Trophoblast cell (in vitro differentiated cells and primary cell): ENCODE results near the gene EXPH5.

Experiments used
- DNase-seq, 2 donors: peaks; one replicate each; pipeline ENCODE4 v3.0.0-alpha.2; 2016
- H2AFZ ChIP-seq: 2 replicates; pipeline ENCODE4 v1.6.1; 2013; ENCODE audit warnings: low read length, moderate library complexity, mild to moderate bottlenecking; ENCODE audit not compliant: insufficient read depth, poor library complexity
- H2AK5ac ChIP-seq: 2 replicates; pipeline ENCODE4 v1.6.1; 2013; ENCODE audit warnings: mild to moderate bottlenecking, low read length
- H2BK120ac ChIP-seq: 2 replicates; pipeline ENCODE4 v1.6.1; 2013; ENCODE audit warnings: low read length, mild to moderate bottlenecking, moderate library complexity; ENCODE audit not compliant: insufficient read depth, poor library complexity
- H2BK12ac ChIP-seq: 2 replicates; pipeline ENCODE4 v1.6.1; 2013; ENCODE audit warnings: mild to moderate bottlenecking, low read length, moderate library complexity
- H2BK5ac ChIP-seq: 2 replicates; pipeline ENCODE4 v1.6.1; 2013; ENCODE audit warnings: low read length, low read depth, moderate library complexity, mild to moderate bottlenecking; ENCODE audit not compliant: poor library complexity
- H3K14ac ChIP-seq: 2 replicates; pipeline ENCODE4 v1.6.1; 2013; ENCODE audit warnings: mild to moderate bottlenecking, low read length
- H3K18ac ChIP-seq: 2 replicates; pipeline ENCODE4 v1.6.1; 2013; ENCODE audit warnings: mild to moderate bottlenecking, low read length
- H3K23ac ChIP-seq: 2 replicates; pipeline ENCODE4 v1.6.1; 2013; ENCODE audit warnings: low read length
- H3K27ac ChIP-seq: 2 replicates; pipeline ENCODE4 v1.5.1; 2013; ENCODE audit warnings: low read depth, mild to moderate bottlenecking, inconsistent platforms, low read length, moderate library complexity
- H3K27me3 ChIP-seq: 2 replicates; pipeline ENCODE4 v1.6.1; 2013; ENCODE audit warnings: inconsistent platforms, mild to moderate bottlenecking, low read length, moderate library complexity; ENCODE audit not compliant: insufficient read depth
- H3K36me3 ChIP-seq, 2 experiments: 1 replicate in 1 of 2; 2 replicates in 1 of 2; pipeline ENCODE4 v1.6.1; 2013; ENCODE audit warnings: low read length in 2 of 2, mild to moderate bottlenecking in 2 of 2, moderate library complexity in 1 of 2; ENCODE audit not compliant: insufficient read depth in 2 of 2, control insufficient read depth in 1 of 2
- H3K4ac ChIP-seq: 2 replicates; pipeline ENCODE4 v1.6.1; 2013; ENCODE audit warnings: low read depth, mild to moderate bottlenecking, low read length, moderate library complexity
- H3K4me1 ChIP-seq, 2 experiments: 1 replicate in 1 of 2; 2 replicates in 1 of 2; pipeline ENCODE4 v1.6.1; 2013; ENCODE audit warnings: low read length in 2 of 2, mild to moderate bottlenecking in 2 of 2, moderate library complexity in 1 of 2; ENCODE audit not compliant: insufficient read depth in 2 of 2, control insufficient read depth in 1 of 2
- H3K4me2 ChIP-seq: 2 replicates; pipeline ENCODE4 v1.6.1; 2013; ENCODE audit warnings: inconsistent platforms, mild to moderate bottlenecking, low read length, moderate library complexity
- H3K4me3 ChIP-seq: 2 replicates; pipeline ENCODE4 v1.5.1; 2013; ENCODE audit warnings: mild to moderate bottlenecking, low read depth, low read length, inconsistent platforms
- H3K79me1 ChIP-seq: one replicate; pipeline ENCODE4 v1.6.1; 2013; ENCODE audit warnings: low read length
- H3K79me2 ChIP-seq: 2 replicates; pipeline ENCODE4 v1.6.1; 2013; ENCODE audit warnings: low read length, mild to moderate bottlenecking; ENCODE audit not compliant: control insufficient read depth, insufficient read depth, poor library complexity
- H3K9ac ChIP-seq: 2 replicates; pipeline ENCODE4 v1.6.1; 2013; ENCODE audit warnings: mild to moderate bottlenecking, low read length
- H3K9me3 ChIP-seq: 2 replicates; pipeline ENCODE4 v1.6.1; 2013; ENCODE audit warnings: low read depth, mild to moderate bottlenecking, control low read depth, inconsistent platforms, low read length; ENCODE audit not compliant: insufficient read depth
- H4K12ac ChIP-seq: 2 replicates; pipeline ENCODE4 v1.6.1; 2013; ENCODE audit warnings: low read depth, mild to moderate bottlenecking, low read length, moderate library complexity
- H4K8ac ChIP-seq: 2 replicates; pipeline ENCODE4 v1.6.1; 2013; ENCODE audit warnings: low read depth, mild to moderate bottlenecking, low read length, moderate library complexity
- H4K91ac ChIP-seq: one replicate; pipeline ENCODE4 v1.6.1; 2013; ENCODE audit warnings: low read depth, mild to moderate bottlenecking, low read length, moderate library complexity
- WGBS: extraction: QIAGEN DNeasy Blood & Tissue Kit; methylation state at CpG from one replicate; pipeline ENCODE4 v1.1.7; 2013; ENCODE audit warnings: missing lambda C conversion rate; ENCODE audit not compliant: insufficient read length, insufficient coverage; ENCODE audit errors: extremely low coverage; 5-methylcytosine and 5-hydroxymethylcytosine counted together

The EXPH5 gene

GRCh38 chr11:108635106-108635505 is 41.5 kb upstream of the EXPH5 start:
- H2BK5ac ChIP-seq, result peak overlapping the region; percentile 39

GRCh38 chr11:108632041-108632704 is 38.6 kb upstream of the EXPH5 start:
- peak; percentile 25 to 79 for DNase-seq
- Histone ChIP-seq H3K79me2 (peaks cover 2% of the 10 kb centered on the region), H4K91ac (no peak overlapping the region), H4K8ac (no peak overlapping the region), H3K23ac (no peak overlapping the region), H2BK120ac (peak overlapping the region; percentile 17), H3K36me3 (peaks cover 0 to 3% of the 10 kb centered on the region in 2 experiments), H3K9ac (no peak overlapping the region), H3K4me3 (no peak overlapping the region), H3K27me3 (no peaks in the 10 kb centered on the region), H3K18ac (no peak overlapping the region), H3K4me1 (peaks cover 0 to 6% of the 10 kb centered on the region in 2 experiments), H3K14ac (no peak overlapping the region), H3K9me3 (peaks cover 16% of the 10 kb centered on the region), H3K79me1 (peaks cover 12% of the 10 kb centered on the region), H2BK5ac (no peak overlapping the region), H2BK12ac (no peak overlapping the region), H4K12ac (no peak overlapping the region), H3K4me2 (no peak overlapping the region), H2AFZ (no peak overlapping the region), H3K4ac (no peak overlapping the region), H2AK5ac (no peak overlapping the region), H3K27ac (peak overlapping the region; percentile 33)
- WGBS, result no CpG with 5 or more reads among the region's 2 CpGs

More at GRCh38 chr11:108635106-108635505, 41.5 kb upstream of the EXPH5 start:
- Histone ChIP-seq H3K4me2 (no peak overlapping the region), H2AFZ (no peak overlapping the region), H3K14ac (no peak overlapping the region), H3K4me3 (no peak overlapping the region), H3K4ac (no peak overlapping the region), H3K9ac (no peak overlapping the region), H2BK120ac (peak overlapping the region; percentile 36), H3K79me1 (peaks cover 12% of the 10 kb centered on the region), H4K8ac (no peak overlapping the region), H3K23ac (no peak overlapping the region), H3K18ac (no peak overlapping the region), H3K9me3 (no peaks in the 10 kb centered on the region), H2AK5ac (no peak overlapping the region), H4K12ac (no peak overlapping the region), H3K79me2 (no peaks in the 10 kb centered on the region), H2BK12ac (no peak overlapping the region), H3K36me3 (no peaks in the 10 kb centered on the region), H4K91ac (no peak overlapping the region), H3K27ac (peak overlapping the region; percentile 75), H3K27me3 (no peaks in the 10 kb centered on the region), H3K4me1 (peaks cover 0 to 6% of the 10 kb centered on the region in 2 experiments)
- peak; percentile 72 to 93 for DNase-seq

- H4K91ac ChIP-seq, result no peak overlapping the region
- no peak overlapping the region for H3K14ac ChIP-seq
- no peak overlapping the region for H3K23ac ChIP-seq
Observed at GRCh38 chr11:108629274-108629673, 35.7 kb upstream of the EXPH5 start.

GRCh38 chr11:108628812-108629211 is 35.2 kb upstream of the EXPH5 start:
- Histone ChIP-seq H3K9me3 (peaks cover 16% of the 10 kb centered on the region), H3K4me2 (no peak overlapping the region), H2AFZ (no peak overlapping the region), H2BK5ac (no peak overlapping the region), H3K4me3 (no peak overlapping the region), H3K4me1 (peaks cover 0 to 3% of the 10 kb centered on the region in 2 experiments), H3K18ac (no peak overlapping the region), H4K12ac (no peak overlapping the region), H3K36me3 (peaks cover 0 to 3% of the 10 kb centered on the region in 2 experiments), H4K91ac (no peak overlapping the region), H3K23ac (no peak overlapping the region), H3K27ac (no peak overlapping the region), H2AK5ac (no peak overlapping the region), H3K79me1 (peaks cover 4% of the 10 kb centered on the region), H3K79me2 (peaks cover 2% of the 10 kb centered on the region), H4K8ac (no peak overlapping the region), H3K4ac (no peak overlapping the region), H2BK120ac (no peak overlapping the region), H3K9ac (no peak overlapping the region), H3K14ac (no peak overlapping the region), H3K27me3 (no peaks in the 10 kb centered on the region), H2BK12ac (no peak overlapping the region)
- WGBS, result no CpG with 5 or more reads among the region's 2 CpGs
- no peak for DNase-seq

More at GRCh38 chr11:108629274-108629673, 35.7 kb upstream of the EXPH5 start:
- Histone ChIP-seq H3K4ac (no peak overlapping the region), H3K4me1 (peaks cover 0 to 3% of the 10 kb centered on the region in 2 experiments), H2BK120ac (no peak overlapping the region), H3K27ac (no peak overlapping the region), H4K12ac (no peak overlapping the region), H3K4me3 (no peak overlapping the region), H2BK12ac (peak overlapping the region; percentile 13), H3K79me1 (peaks cover 6% of the 10 kb centered on the region), H3K4me2 (no peak overlapping the region), H3K9ac (no peak overlapping the region), H2AFZ (no peak overlapping the region), H3K9me3 (peaks cover 16% of the 10 kb centered on the region), H3K79me2 (peaks cover 2% of the 10 kb centered on the region), H3K36me3 (peaks cover 0 to 3% of the 10 kb centered on the region in 2 experiments), H3K18ac (no peak overlapping the region), H3K27me3 (no peaks in the 10 kb centered on the region), H4K8ac (no peak overlapping the region), H2AK5ac (peak overlapping the region; percentile 30), H2BK5ac (no peak overlapping the region)
- no CpG with 5 or more reads among the region's 3 CpGs for WGBS
- DNase-seq, result no peak
